ENCODE results near the gene ORMDL3.

The ORMDL3 gene, protein sequence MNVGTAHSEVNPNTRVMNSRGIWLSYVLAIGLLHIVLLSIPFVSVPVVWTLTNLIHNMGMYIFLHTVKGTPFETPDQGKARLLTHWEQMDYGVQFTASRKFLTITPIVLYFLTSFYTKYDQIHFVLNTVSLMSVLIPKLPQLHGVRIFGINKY

DNA sequence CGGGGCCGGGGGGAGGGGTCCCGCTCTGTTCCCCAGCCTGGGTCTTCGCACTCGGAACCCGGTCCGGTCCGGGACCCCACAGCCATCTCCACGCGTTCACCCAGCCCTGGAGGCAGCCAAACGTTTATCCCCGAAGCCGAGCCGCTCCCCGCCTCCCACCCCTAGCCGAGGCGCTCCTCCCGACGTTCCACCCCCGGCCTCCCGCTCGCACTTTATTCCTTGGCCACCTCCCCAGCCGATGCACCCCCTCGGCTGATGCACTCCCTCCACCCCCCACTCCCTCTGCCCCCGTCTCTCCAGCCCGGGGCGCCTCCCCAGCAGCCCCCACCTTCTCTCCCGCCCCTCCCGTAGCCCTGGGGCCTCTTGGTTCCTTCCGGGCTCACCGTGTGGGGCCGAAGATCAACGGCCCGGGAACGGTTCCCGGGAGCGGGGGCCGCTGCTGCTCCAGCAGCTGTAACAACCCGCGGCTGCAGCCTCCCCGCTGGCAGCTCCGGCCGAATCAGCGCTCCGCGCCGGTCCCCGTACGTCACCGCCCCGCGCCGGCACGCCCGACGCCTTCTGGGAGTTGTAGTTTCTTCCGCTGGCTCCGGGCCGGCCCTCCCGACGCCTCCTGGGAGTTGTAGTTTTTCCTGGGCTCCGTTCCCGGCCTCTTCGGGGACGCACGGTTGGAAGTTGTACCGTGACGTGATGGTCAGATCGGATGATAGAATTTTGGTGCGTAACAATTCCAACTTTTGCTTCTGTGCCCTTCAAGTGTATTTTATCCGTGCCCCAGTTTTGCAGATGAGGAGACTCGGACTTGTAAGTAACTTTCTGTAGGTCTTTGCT, at the start of gene ORMDL3, which contains the start of gene LRRC3C:
Gene ORMDL3, minus strand, starts transcription at position 501 of the 828 bp plus-strand sequence. CDS start 3,398 bp downstream, outside the sequence.
Gene LRRC3C, plus strand, starts transcription at position 632 of the 828 bp plus-strand sequence. CDS start 13,792 bp downstream, outside the sequence.
- peak; percentile 93 for FAIRE-seq

DNA sequence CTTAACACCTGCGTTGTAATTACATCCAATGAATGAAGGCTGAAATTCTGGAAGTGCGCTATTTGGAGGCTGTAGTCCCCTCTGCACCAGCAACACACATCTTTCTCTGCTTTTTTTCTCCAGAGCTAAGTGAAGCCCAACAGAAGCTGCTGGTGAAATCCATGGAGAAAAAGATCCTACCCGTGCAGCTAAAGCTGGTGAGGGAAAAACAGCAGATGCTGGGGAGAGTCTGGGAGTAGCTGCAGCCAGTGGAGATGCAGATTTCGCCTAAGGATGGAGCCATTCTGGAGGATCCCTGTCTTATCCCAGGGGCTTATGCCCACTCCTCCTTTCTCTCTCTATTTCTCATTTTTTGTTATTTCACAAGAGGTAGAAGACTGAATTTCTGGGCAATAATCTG, 48.4 kb upstream of the ORMDL3 start:
- no peak for FAIRE-seq

DNA sequence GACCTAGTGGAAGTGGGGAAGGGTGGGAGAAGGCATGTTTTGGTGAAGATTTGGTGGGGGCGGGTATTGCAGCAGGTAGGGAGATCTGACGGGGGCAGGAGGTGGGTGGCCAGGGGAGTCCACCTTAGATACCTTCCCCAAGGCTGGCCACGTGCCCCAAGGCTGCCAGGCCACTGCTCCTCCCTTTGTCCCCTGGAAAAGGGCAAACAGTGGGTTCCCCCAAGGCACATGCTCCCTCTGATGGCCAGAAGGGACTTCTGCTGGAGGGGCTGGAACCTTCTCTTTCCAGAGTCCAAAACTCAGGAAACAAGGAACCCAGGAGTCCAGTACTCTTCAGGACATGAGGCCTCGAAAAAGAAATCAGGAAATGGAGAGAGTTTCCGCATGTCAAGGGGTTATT, 47.0 kb upstream of the ORMDL3 start:
- no peak for FAIRE-seq

DNA sequence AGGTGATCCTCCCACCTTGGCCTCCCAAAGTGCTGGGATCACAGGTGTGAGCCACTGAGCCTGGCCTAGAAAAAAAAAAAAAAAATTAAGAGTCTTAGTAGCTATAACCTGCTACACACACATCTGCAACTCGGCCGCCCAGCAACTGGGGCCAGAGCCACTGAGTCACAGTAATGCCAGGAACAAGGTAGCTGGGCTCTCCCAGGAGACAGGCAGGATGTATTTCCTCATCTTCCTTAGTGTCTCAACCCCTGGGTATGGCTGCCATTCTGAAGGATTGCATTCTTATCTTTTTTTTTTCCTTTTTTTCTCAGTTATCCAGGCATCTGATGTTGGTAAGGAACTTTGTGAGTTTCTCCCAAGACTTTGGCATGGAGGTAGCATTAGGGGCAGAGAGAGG, 46.1 kb upstream of the ORMDL3 start:
- no peak for FAIRE-seq

DNA sequence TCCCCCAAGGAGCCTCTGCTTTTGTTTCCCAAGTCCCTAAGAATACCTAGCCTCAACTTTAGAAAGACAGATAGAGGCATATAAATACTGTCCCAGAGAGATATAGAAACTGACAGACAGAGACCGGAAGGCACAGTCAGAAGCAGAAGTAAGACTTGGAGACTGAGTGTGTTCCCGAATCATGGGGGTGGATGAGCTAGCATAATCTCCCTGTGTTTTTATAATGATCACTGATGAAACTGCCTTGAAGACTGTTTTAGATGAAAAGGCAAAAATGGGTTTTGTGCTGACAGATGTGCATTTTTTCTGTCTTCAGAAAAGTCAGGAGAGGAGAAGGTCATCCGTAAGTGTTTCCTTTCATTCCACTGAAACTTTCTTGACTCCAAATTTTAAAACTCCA, 44.9 kb upstream of the ORMDL3 start:
- FAIRE-seq, result no peak

DNA sequence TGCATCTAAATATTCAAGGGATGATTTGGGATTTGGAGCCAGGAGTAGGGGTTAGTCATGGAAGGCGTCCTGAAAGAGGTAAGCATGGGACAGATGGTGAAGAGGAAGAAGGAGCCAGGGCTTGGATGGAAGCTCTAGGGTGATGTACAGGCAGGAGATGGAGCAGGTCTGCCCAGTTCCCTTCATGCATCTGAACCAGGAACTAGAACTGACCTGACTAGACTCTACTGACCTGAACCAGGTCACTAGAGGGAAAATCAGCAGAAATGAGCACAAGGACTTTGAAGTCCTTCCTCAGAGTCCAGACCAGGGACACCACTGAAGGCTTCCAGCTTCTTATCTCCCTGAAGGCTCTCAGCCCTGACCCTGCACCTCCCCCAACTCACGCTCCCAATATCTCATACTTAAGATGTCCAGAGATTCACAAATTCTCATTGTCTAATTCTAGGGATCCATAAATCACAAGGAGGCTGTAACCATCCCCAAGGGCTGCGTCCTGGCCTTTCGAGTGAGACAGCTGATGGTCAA, 43.7 kb upstream of the ORMDL3 start:
- no peak for FAIRE-seq

DNA sequence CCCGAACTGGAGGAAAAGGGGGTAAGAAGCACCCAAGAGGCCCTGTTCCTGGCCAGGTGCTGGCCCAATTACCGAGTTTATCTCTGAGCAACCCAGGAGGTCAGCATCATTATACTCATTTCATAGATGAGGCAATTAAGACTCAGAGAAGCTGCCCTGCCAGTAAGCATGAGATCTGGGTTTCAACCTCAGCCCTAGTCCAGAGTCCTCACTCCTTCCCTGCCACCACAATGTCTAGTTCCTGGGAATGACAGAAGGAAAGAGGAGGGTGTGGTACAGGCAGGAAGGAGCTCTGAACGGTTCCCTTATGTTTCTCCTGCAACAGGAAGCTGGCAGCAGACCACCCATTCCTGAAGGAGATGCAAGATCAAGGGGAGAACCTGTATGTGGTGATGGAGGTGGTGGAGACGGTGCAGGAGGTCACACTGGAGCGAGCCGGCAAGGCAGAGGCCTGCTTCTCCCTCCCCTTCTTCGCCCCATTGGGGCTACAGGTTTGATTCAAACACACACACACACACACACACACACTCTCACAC, 42.8 kb upstream of the ORMDL3 start:
- no peak for FAIRE-seq

DNA sequence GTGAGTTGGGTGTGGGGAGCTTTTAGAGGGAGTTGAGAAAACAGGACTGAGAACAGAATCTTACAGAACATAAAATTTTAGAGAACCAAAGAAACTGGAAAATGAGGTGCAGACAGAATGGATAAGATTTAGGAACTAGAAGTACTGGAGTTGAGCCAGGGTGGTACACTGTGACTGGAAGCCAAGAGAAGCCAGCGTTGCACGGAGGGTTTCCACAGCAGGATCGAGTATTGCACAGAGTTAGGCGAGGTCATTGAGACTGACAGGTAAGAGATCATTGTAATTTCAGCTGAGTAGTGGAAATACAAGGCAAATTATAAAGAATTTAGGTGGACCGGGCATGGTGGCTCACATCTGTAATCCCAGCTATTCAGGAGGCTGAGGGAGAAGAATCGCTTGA, 42.0 kb upstream of the ORMDL3 start:
- no peak for FAIRE-seq

DNA sequence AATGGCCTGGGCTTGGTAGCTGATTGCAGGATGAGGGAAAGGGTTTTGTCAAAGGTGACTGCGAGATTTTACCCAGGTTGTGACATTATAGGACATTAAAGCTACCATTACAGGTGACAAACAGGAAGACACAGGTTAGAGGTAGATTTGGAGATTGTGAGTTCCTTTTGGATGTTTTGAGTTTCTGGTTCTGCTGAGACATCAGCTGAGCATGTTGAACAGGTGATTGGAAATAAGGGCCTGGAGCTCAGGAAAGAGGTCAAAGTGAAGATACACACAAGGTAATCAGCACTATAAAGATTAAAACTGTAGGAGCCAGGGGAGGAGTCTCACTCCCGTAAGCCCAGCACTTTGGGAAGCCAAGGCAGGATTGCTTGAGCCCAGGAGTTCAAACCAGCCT, 41.4 kb upstream of the ORMDL3 start:
- FAIRE-seq, result no peak

DNA sequence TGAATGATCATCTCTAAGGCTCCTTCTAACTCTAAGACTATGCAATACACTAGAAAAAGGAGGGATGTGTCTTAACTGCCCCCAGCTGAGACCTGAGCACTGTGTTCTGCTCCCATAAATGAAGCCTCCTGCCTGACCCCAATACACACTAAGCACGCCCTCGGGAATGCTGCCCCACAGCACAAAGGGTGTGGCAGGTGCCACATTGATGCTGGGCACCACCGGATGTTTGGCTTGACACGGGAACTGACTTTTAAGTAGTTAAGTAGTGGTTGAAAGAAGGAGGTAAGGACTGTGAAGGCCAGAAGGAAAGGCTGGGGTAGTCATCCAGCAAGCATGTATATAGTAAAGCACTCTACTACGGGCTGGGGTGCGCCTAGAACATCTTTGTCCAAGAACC, 39.4 kb upstream of the ORMDL3 start:
- FAIRE-seq, result no peak

DNA sequence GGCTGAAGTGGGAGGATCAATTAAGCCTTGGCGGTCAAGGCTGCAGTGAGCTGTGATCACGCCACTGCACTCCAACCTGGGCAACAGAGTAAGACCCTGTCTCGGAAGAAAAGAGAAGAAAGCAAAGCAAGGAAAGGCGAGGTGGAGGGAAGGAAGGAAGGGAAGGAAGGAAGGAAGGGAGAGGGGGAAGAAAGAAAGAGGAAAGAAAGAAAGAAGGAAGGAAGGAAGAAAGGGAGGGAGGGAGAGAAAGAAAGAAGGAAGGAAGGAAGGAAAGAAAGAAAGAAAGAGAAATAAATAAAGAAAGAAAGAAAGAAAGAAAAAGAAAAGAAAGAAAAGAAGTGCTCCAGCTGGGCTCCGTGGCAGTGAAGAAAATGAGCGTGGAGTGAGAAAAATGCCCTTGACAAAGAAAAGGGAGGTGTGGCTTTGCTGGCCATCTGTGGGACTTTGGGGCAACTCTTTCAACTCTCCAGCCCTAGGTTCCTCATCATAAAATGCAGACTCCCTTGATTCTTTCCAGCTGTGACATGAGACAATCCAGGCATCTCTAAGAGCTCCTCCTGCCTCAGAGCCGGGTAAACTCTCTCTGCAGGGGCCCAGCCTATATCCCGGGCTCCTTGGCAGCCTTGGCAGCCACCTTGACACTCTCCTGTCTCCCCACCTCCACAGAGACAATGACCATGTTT, 37.8 kb upstream of the ORMDL3 start:
- no peak for FAIRE-seq

DNA sequence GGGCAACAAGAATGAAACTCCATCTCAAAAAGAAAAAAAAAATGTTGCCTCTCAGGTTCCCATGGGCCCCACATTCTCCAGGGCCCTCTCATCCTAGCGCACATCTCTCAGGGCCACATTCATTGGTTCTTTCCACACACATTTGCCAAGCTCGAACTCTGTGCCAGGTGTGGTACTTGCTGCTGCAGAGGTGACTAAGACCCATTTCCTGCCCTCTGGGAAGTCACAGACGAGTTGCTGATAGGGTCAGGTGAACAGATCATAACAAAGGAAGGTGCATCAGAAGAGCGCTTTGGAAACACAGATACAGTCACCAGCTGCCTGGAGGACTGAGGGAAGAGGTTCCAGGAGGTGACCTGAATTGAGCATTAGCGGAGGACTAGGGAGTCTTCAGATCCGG, 36.4 kb upstream of the ORMDL3 start:
- FAIRE-seq, result no peak

DNA sequence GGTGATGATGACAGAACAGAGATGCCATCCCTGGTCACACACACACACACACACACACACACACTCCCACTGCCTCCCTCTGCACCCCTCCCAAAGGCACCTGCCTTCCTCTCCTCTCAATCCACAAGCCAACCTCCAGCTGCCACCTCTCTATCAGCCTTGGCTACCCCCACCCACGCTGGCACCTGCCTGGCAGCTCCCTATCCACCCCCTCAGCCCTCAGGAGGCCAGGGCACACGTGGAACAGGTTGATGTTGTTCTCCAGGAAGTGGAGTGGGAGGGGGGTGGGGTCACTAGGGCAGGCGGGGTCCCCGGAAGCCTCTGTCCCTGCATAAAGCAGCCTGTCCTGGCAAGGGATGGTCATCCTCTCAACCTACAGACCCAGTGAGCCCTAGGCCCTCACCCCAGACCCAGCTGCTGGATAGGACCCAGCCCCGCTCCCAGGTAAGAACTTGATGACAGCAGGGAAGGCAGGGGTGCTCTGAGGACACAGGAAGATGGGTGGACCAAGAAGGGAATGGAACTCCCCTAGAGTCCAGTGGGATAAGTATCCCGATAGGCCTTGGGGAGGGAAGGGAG, 35.3 kb upstream of the ORMDL3 start, which contains the start of gene GSDMA:
Gene GSDMA, plus strand, starts transcription at position 363 of the 579 bp plus-strand sequence. CDS start 2,684 bp downstream, outside the sequence.
- FAIRE-seq, result no peak

DNA sequence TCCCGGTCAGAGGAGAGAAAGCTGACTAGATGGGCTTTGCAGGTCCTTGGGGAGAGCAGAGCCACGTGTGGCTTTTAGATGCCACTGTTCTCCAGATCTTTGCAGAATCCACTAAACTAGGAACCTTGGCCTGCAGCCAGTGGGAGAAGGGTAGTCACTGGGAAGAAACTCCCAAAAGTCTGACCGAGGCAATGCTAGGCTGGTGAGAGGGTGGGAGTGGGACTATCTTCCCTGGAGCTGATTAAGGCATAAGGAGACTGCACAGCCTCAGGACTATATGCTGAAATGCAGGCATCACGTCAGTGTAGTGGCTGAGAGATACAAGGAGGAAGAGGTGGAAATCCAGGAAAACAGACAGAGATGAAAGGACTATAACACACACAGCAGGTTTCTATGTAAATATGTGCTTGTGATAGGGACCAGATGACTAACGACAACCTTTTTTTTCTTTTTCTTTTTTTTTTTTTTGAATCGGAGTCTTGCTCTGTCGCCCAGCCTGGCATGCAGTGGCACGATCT, 33.2 kb upstream of the ORMDL3 start:
- no peak for FAIRE-seq

DNA sequence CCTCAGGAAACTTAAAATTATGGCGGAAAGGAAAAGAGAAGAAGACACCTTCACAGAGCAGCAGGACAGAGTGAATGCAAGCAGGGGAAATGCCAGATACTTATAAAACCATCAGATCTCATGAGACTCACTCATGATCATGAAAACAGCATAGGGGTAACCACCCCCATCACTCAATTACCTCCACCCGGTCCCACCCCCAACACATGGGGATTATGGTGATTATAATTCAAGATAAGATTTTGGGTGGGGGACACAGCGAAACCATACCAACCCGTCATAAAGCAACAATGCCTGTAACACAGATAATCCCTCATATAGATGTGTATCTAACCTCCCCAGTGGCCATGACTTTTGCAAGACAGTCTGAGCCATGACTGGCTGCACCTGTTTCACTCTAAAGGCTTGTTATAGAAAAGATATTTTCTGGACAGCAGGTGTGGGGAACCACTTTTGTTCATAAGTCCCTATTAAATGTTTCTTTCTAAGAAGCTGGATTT, 28.4 kb upstream of the ORMDL3 start:
- no peak for FAIRE-seq

DNA sequence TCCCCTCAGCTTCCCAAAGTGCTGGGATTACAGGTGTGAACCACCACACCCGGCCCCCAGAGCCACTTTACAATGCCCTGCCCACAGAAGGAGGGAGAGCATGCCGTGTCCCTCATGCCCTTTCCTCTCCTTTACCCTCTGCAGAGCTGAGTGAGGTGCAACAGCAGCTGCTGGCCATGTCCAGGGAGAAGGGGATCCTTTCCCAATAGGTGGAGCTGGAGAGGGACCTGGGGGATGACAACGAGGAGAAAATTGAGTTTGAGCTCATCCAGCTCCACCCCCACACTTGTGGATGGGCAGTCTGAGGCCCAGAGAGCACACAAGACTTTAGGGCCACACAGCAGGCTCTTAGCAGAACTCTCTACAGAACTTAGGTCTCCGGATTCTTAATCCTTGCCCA, 27.5 kb upstream of the ORMDL3 start:
- no peak for FAIRE-seq

DNA sequence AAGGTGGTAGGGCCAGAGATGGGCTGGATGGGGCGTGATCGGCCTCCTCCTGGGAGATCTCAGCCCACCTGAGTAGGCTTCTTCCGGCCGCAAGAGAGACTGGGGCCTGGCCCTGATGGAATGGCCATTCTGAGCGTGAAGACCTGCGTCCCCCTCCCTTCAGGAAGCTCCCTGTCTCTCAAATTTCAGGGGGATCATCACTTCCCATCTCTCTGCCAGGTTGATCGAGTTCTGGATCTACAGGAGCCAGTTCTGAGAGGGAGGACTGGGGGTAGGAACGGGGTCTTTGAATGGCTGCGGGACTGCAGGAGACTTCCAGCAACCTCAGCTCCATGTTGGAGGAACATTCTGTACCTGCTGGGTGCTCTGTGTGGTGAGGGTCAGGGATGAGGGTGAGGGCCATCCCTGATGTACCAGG, 26.1 kb upstream of the ORMDL3 start:
- FAIRE-seq, result no peak

DNA sequence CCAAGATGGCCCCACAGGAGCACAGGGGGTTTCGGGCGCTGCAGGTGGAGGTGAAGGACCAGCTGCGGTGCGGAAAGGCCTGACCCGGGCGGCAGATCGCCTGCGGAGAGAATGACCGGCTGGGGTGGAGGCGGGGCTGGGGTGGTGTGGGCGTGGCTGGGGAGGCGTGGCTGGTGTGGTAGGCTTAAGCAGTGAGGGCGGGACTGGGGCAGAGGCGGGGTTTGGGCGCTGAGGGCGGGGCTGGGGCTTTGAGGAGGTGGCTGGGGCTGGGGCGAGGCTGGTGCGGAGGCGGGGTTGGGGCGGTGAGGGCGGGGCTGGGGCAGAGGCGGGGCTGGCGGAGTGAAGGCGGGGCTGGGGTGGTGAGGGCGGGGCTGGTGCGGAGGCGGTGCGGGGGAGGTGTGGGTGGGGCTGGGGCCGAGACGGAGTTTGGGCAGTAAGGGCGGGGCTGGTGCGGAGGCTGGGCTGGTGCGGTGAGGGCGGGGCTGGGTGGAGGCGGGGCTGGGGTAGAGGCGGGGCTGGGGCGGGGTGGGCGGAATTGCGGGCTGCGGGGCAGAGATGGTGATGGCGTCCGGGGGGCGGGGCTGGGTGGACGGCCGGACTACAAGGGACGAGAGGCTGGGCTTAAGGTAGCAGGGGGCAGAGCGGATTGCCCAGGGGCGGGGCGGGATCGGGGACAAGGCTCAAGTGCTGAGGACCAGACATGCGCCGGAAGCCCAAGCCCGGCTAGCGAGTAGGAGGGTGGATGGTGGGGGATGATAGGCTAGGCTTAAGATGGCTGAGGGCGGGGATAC, 25.5 kb upstream of the ORMDL3 start:
- peak; percentile 48 for FAIRE-seq

DNA sequence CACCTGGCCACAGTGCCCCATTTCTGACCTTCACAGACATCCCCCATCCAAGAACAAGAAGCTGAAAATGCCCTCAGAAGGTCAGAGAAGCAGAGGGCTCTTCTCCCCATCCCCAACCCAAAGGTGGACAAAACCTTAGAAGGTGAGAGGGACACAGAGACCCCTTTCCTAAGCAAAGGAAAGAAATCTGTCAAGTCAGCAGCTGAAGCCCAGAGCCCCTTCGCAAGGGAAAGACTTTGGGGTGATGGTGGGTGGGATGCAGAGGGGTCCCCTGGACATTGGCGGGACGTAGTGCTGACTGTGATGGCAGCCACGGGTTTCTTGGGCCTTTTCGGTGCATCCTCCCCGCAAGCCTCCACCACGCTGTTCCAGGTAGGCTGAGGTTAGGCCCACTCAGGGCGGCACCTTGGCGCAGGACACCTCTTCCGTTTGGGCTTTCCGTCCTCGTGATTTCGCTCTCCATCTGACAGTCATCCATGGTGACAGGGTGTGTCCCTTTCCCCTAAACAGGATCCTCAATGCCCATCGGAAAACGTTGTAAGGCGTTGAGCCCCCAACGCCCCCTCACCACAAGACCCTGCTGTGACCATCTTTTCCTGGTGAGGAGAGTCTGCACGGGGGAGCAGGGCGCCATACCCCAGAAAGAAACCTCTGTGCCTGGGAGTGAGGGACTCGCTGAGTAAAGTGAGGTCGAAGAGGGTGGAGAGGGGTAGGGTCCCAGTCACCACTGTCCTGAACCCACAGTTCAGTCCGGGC, 24.7 kb upstream of the ORMDL3 start:
- FAIRE-seq, result no peak

DNA sequence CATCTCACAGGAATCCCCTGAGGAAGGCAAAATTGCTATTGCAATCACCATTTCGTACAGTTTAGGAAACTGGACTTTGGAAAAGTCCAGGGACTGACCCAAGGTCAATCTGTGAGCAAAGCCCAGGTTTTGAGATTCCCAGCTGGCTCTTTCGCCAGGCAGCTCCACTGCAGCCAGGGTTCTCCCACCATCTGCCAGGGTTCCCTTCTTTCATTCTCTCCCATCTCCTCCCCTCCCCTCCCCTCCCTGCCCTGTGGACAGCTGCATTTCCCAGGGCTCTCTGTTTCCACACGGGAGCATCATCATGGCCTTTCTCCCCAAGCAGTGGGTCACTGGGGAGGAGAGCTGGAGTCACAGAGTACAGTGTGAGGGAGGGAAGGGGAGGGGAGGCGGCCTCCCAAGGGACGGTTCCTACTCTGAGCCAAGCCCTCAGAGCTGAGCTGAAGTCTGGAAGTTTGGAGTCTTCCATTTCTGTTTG, 23.5 kb upstream of the ORMDL3 start:
- FAIRE-seq, result no peak

DNA sequence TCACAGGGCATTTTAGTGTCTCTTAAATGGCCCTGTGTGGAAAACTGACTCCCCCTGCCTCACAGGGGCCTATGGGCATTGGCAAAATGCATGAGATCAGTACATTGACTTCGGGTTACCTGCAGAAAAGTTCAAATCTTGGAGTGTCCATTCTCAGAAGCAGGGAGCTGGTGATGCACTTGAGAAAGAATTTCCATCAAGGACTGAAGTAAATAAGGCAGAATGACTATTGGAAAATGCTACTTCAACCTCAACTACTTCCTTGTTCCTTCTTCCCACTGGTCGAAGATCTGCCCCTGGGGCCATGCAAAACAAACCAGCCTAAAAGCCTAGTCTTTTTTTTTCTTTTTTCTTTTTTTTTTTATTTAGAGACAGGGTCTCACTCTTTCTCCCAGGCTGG, 21.6 kb upstream of the ORMDL3 start:
- FAIRE-seq, result no peak
